Stimulated activated CD4-positive, alpha-beta T cell treated with anti-CD3 and anti-CD28 coated beads, TNF-alpha, amount 100 ng/mL, for 24 hours (primary cell): ENCODE measurements around the gene ARL15.

Source experiments
- DNase-seq, 3 experiments: peaks; one replicate each; pipeline ENCODE4 v3.0.0-alpha.2; 2020; ENCODE audit warnings: low read depth in 3 of 3

Gene ARL15

DNA sequence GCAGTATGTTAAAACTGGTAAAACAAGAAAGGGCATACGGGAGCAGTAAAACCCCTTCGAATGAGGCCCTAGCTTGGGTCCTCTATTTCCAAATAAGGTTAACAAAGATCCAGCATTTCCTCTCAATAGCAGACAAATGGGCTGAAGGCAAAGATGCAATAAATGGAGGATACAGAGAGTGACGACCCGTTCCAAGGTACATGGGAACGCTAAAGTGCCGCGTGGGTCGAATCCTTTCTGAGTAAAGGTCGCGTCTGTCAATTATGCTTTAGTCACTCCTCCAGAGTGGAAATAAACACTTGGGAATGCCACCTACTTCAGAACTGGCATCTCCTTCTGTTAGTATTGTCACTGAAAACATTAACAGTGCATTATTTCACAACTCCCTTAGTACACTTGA, 24.7 kb downstream of the ARL15 start:
- DNase-seq = no peak

- DNase-seq = no peak
These were observed 25.8 kb downstream of the ARL15 start for GRCh38 chr5:54284586-54284985.

DNA sequence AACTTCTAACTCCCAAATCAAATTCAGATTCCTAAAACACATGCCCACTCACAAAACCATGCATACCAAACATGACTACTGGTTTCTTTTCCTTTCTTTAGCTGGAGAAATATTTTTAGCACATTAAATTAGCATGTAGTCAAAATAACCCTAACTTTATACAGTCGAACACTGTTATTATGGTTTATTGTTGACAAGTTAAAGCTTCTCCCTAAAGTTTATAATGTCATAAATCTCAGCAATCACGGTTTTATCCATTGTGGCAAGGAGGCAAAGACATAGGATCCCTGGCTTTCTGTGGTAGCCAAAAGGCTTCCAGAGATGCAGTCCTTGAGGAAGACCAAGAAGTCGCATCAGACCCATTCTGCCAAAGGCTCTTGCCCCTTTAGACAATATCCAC, 27.5 kb downstream of the ARL15 start:
- no peak for DNase-seq

DNA sequence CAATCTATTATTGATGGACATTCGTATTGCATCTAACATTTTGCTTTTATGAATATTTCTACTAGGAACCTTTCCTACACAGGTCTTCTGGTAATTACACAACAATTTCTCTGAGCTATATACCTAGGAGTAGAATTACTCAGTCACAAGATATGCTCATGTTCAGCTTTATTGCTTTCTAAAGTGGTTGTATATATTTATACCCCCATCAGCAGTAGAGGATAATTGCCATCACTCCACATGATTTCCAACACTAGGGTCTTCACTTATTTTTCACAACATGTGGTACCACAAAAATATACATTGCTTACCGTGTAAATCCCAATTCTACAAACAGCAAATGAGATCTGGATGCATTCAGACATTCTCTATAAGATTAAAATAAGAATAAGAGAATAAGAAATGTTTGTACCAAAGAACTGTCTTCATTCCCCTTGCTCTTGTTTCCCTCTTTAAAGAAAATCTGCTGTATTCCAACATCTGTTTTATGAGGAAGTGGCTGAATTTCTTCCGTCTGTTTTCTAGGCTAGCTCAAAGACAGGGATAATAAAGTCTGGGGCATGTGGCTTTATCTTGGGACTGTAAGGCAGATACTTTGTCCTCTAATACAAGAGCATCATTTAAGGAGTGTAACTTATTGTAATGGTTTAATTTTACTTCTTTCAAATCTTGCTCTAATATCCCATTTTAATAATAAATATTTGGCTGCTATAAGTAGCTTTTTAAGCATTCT, 28.2 kb downstream of the ARL15 start:
- DNase-seq = no peak

- no peak for DNase-seq
These were observed 30.4 kb downstream of the ARL15 start for GRCh38 chr5:54279960-54280359.

DNA sequence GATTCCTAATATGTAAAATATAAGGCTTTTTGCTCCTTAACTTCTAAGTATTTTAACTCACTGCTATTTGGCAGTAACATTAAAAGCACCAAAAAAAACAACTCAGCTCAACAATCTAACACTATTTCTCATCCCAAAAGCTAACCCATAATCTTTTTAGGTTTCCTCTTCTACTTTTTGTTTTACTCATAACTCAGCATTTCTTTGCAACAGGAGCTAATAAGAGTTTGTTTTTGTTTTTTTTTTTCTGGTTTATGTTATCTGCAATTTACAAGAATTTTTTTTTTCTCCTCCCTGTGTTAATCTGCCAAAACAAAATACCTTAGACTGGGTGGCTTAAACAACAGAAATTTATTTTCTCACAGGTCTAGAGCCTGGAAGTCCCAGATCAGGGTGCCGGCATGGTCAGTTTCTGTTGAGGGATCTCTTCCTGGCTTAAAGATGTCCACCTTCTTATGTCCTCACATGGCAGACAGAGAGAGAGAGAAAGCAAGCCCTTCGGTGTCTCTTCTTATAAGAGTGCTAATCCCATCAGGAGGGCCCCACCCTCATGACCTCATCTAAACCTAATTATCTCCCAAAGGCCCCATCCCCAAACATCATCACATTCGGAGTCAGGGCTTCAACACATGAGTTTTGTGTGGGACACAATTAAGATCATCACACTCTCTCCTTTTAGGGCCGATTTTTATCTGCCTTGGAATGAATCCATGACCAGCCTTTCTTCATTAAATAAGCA, 31.2 kb downstream of the ARL15 start:
- no peak for DNase-seq

- no peak for DNase-seq
These were observed 32.1 kb downstream of the ARL15 start for GRCh38 chr5:54278036-54278830.

DNA sequence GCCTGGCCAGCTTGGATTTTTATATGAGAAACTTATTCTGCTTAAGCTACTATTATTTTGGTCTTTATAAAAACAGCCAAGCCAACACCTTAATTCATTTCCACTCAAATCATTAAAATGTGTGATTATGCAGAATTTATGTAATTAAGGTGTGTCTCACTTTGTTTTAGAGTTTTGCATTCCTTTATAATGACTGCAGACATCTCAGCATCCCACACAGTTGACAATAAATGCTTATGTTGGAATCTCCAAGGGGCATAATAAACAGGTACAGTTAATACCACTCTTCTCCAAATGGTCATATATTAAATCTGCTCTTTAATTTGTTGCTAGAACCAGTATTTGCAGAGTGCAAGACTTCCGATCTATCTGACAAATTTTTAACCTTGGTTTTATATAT, 34.3 kb downstream of the ARL15 start:
- DNase-seq = no peak

DNA sequence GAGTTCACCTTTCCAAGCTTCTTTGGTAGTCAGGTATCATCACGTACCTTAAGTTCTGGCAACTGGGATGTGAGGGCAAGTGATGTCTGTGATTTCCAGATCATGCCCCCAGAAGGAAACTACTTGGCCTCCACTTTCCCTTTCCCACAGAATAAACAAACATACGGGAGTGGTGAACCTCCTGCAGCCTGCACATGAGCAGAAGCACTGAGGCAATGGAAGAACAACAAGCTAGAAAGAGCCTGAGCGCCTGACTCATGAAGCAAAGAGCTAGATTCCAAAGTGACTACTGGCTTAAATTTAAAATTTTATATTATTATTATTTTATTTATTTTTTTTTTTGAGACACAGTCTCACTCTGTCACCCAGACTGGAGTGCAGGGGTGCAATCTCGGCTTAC, 35.0 kb downstream of the ARL15 start:
- DNase-seq = no peak

DNA sequence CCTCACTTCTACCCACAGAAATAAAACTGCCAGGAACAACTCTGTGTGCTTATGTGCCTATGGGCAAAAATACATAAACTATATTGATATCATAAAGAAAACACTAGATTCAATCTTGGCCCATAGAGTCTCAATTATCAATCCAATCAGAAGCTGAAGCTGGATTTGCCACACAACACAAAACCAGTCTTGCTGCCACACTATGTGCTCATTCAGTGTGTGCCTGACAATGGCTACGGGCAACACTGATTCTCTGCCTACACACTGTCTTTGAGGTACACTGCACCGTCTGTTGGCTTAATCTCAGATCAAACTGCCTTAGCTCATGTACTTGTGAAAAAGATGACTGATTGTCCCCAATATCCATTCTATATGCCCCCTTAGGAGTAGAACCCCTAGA, 35.4 kb downstream of the ARL15 start:
- no peak for DNase-seq

DNA sequence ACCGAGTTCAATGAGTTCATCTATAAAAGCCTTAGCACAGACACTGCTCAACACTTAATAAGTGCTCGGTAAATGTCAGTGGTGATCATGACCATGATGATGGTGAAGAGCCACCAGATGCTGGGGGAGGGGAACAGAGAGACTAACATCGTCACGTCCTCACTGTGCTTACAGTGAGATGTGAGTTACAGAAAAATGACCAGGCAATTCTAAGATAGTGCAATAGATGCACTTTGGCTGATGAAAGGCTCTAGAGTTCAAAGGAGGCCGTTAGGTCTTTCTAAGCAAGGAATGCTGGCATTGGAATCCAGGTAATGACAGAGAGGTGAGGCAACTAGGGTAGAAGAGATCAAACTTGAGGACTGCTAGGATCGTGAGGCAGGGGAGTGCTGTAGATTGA, 36.7 kb downstream of the ARL15 start:
- no peak for DNase-seq

- no peak for DNase-seq
These were observed 37.6 kb downstream of the ARL15 start for GRCh38 chr5:54272746-54273145.

DNA sequence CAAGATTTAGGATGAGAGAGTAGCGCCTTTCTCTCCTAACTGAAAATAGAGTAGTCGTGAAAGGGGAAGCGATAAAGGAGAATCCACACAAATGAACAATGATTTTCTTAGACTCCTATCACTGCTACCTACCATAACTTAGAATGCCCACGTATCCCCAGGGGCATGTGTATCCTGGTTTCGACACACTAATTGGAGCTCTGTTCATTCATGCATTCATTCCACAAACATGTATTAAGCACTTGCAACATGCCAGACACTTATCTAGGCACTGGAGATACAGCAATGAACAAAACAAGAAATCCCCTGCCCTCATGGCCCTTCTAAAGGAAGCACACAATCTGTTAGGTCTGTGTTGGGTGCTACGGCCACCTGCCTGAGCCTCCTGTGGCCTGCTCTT, 40.0 kb downstream of the ARL15 start:
- no peak for DNase-seq

DNA sequence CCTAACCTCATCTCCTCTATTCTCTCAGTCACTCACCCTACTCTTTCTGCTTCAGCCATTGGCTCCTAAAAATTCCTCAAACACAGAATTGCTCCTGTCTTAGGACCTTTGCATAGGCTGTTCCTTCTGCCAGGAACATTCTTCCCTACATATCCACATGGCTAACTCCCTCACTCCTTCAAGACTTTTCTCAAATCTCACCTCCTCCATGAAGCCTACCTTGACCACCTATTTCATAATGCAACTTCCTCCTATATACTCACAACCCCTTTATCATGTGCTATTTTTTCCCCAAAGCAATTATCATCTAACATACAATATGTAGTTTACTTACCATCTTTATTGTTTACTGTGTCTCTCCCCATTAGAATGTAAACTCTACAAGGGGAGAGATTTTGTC, 45.8 kb downstream of the ARL15 start:
- no peak for DNase-seq

DNA sequence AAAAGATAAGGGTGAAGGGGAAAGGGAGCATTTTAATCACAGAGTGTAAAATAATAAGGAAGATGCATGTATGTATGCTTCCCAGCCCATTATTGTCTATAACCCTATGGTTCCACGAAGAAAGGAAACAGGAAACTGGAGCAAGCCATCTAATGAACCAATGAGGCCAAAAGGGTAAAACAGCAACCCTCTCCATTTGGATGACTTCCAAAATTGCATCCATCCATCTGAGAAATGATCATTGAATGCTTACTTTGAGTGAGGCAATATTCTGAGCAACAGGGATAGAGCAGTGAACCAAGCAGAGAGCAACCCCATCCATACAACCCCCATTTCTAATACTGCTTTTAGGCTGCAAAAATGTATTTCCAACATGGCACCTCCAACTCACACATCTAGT, 46.9 kb downstream of the ARL15 start:
- no peak for DNase-seq

- DNase-seq = no peak
These were observed 48.8 kb downstream of the ARL15 start for GRCh38 chr5:54261596-54261995.

DNA sequence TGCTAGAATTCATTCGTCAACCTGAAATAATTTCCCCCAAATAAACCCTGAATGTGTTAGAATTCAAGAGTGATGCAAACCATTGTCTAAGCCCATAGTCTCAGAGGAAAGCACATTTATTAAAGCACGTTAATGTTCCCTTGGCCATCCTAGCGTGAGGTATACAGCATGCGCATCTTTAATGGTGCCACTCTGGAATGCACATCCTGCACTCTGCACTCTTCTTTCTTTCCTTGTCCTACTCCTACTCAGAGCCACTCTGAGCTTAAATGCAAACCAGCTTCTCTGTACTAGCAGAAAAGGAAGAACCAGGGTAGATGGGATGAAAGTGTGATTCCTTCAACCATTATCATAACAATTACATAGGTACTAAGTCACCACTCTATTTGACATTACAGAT, 50.4 kb downstream of the ARL15 start:
- DNase-seq = no peak

DNA sequence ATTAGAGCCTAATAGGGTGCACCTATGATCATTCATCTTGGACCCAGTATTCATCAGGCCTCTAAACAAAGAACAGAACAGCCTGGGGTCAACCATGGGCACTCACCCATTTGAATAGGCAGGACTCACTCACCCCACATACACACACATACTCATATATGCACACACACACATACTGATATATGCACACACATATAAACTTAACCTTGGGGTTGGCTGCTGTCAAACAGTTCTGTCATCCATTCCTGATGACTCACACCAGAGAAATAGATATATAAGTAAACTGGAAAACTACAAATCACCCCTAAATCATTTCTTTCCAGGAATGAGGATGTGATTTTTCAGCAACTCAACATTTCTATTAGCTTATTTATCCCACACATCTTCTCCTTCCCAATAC, 51.3 kb downstream of the ARL15 start:
- DNase-seq = no peak

GRCh38 chr5:54257366-54258118, 52.8 kb downstream of the ARL15 start:
- DNase-seq = no peak

- no peak for DNase-seq
These were observed 55.7 kb downstream of the ARL15 start for GRCh38 chr5:54254482-54255198.

GRCh38 chr5:54251981-54252380, 58.4 kb downstream of the ARL15 start:
- DNase-seq = no peak
